NCI-H146 treated with DMSO at 0.1 percent for 48 hours (cell line): ENCODE measurements around the gene SPRY1.

Experiments used
- DNase-seq: peaks from one replicate; lab custom pipeline; 2025; ENCODE audit not compliant: unreplicated experiment; lab: John Stamatoyannopoulos, UW

Gene SPRY1

GRCh38 chr4:123396307-123397143, at the start of gene SPRY1:
TSS of gene SPRY1 (plus strand) at chr4:123396795. CDS start at chr4:123401592, 4,797 bp downstream.
- DNase-seq: peak; percentile 82

DNA sequence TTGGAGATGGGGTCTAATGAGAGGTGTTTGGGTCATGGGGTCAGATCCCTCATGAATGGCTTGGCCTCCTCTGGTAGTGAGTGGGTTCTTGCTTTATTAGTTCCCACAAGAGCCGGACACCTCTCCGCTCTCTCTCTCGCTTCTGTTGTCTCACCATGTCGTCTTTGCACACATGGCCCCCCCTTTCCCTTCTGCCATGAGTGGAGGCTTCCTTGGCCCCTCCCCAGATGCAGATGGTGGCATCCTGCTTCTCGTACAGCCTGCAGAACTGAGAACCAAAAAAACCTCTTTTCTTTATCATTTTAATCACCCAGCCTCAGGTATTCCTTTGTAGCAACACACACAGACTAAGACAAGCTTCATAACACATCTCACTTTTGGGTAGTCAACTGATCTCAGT, 49.6 kb upstream of the SPRY1 start:
- no peak for DNase-seq

- no peak for DNase-seq
Observed at GRCh38 chr4:123348946-123349345, 47.6 kb upstream of the SPRY1 start.

DNA sequence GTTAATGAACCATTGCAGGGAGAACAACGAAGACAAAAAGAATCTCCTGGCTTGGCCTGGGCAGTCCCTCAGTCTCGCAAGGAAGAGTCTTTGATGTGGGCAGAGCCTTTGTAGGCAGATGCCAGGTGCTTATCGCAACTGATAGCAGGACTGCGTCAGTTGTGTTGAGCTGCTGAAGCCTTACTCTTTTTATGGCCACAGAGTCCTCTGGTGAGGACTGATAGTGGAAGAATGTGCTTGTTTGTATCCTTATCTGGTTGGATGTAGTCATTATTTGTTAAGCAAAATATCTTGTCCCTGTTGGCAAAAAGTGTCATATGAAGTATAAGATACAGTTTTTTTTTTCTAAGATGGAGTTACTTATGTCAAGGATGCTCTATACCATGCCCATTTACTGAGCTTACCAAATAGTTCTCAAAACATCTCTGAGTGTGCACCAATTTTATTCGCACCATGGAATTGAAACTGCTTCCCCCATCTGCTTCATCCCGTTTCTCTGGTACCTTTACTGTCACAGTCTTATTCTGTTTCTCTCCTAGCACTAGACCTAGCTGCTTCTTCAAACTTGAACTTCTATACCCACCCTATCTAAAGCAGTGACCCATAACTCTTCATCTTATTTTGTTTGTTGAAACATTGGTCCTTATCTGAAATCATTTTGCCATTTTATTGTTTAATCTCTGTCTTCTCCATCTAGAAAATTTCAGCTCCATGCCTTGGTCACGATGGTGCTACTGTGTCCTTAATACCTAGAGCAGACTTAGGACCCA, 47.0 kb upstream of the SPRY1 start:
- no peak for DNase-seq

- DNase-seq: peak; percentile 62
Observed at GRCh38 chr4:123350191-123350544, 46.4 kb upstream of the SPRY1 start.

GRCh38 chr4:123350726-123351125, 45.9 kb upstream of the SPRY1 start:
- DNase-seq: no peak

DNA sequence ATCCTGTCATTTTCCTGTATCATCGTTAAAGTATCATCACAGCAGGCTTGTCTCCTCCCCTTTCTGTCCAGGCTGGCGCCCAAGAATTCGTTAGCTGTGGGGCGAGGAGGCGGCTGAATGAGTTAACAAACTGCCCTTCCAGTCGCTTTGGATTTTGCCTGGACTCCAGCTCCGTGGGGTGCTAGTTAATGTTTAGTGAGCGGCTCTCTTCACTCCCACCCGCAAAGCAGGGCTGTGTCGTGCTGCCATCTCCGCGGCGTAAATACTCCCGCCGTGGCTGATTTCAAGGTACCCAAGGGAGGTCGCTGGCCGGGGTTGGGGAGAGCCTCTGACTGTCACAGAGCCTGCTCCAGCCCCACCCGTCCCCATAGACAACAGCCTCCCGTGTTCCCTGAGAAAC, 44.9 kb upstream of the SPRY1 start:
- DNase-seq: no peak

GRCh38 chr4:123352240-123352945, 44.2 kb upstream of the SPRY1 start:
- no peak for DNase-seq

GRCh38 chr4:123352966-123353365, 43.6 kb upstream of the SPRY1 start:
- DNase-seq: no peak

- no peak for DNase-seq
Observed at GRCh38 chr4:123353656-123354055, 42.9 kb upstream of the SPRY1 start.

DNA sequence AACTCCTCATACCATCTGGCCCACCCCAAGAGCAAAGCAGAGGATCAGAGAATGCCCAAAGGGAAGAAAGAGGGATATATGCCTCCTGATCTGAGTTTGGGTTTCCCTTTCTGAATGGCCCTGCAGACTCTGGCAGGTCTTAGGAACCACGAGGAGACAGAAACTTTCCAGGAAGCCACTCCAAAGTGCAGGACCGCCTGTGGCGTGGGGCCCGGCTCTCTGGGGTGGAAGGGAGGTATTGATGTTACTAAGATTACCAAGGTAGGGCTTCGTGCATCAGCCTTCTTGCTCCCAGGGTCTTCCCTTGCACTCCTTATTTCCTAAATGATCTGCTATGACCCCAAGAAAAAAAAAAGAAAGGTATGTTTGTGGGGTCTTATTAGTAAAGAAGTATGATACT, 41.9 kb upstream of the SPRY1 start:
- no peak for DNase-seq

GRCh38 chr4:123356921-123357320, 39.7 kb upstream of the SPRY1 start:
- no peak for DNase-seq

- no peak for DNase-seq
Observed at GRCh38 chr4:123359449-123360315, 36.9 kb upstream of the SPRY1 start.

DNA sequence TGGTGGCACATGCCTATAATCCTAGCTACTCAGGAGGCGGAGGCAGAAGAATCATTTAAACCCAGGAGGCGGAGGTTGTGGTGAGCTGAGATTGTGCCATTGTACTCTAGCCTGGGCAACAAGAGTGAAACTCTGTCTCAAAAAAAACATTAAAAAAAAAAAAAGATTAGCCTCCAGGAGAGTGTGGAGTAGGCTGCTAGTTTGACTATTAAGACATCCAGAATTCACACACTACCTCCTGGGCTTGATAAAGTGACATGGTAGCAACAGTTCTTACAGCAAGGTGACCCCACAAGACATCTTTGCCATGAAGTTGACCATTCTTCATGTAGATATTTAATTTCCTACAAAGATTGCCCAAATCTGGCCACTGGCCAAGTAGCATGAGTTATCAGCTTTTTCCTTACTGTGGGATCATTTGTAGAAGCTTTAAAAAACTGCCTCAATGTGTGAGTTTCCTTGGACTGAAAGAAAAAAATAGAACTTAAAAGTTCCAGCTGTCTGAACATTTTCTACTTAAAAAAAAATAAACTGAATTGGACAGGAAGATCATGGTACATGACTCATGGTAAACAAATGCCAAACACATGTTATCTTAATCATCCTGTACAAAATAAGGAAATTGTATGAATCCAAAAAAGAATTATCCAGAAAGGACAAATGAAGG, 35.3 kb upstream of the SPRY1 start:
- no peak for DNase-seq

- no peak for DNase-seq
Observed at GRCh38 chr4:123362103-123362502, 34.5 kb upstream of the SPRY1 start.

DNA sequence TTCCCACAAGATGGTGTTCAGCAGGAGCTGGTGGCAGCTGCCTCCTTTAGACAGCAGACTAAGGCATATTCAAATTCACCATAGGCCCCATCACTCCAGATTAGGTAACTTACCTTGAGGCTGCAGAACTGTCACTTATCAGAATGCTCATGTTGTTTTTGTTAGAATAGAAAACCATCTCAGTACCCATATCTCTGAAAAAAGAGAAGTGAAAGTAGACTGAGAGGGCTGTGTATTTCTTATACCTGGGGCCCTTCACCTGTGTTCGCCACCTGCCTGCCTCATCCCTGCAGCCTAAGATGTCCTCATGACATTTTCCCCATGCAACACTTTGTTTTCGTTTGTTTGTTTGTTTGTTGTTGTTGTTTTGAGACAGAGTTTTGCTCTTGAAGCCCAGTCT, 32.9 kb upstream of the SPRY1 start:
- DNase-seq: no peak

DNA sequence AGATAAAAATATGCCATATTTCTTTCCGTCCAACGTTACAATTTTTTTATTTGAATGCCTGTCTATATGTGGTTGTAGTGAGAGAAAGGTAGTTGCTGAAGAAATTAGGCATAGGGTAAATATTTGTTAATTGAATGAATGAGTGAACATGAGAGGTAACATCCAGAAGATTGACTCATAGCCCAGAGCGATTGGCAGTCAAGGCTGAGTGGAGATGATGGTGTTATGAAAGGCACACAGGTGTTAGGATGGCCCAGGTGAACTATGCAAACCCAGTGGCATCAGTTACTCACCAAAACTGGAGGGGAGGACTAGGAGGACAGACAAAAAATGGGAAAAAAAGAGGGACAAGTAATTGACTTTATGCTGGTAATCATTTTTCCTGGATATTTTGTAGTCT, 31.7 kb upstream of the SPRY1 start:
- no peak for DNase-seq

DNA sequence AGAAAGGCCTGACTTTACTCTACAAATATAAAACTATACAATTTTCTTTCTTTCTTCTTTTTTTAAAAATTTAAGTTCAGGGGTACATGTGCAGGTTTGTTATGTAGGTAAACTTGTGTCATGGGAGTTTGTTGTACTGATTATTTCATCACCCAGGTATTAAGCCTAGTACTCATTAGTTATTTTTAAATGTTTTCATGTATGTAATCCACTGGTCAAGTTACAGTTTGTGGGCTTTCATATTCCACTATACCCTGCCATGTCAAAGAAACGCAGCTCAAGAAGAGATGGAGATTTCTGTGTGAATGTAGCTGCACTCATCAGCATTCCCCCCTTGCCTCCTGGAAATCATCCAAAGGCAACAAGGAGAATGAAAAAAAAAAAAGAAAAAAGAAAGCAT, 31.2 kb upstream of the SPRY1 start:
- DNase-seq: no peak

DNA sequence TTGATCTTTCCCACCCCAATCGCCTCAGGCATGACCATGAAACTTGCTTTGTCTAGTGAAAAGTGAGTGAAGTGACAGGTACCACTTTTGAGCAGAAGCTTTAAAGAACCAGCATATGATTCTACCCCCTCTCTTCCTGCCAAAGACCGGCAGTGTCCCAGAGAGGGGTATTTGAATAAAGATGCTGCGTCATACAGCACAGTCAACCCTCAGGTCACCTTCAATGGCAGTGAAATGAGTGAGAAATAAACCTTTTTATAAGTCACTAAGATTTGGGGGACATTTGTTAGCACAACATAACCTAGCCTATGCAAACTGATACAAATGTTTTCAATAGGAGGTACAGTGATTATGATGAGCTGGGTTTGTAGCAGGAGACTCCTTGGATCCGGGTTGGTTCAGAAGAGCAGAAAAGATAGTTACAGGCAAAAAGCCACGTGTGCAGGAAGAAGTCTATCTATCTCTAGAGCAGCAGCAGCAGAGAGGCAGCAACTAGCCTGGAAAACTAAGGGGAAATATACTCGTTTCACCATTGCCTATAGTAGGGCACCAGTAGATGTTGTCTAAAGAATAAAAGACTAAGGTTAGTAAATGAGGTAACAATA, 30.3 kb upstream of the SPRY1 start:
- no peak for DNase-seq

GRCh38 chr4:123378794-123379193, 17.8 kb upstream of the SPRY1 start:
- no peak for DNase-seq
